Measurements from ENCODE around the gene DPP6. TPM values are rescaled to one million over a fixed set of nuclear protein-coding genes. Genes with fewer than 3 reads are reported as not detected.

DPP6 gene
- total RNA-seq, 1 donor from 2014 or later, result not detected

GRCh38 chr7:154172236-154172635, 120.0 kb downstream of the DPP6 start:
- no peak overlapping the region for H3K27ac ChIP-seq
- intact Hi-C loops (cut with DNase I), result no loop called here
- no peaks in the 10 kb centered on the region for H3K4me1 ChIP-seq
- TF ChIP-seq CTCF (IDR thresholded peaks at IDR 0.05), result no peak
- H3K36me3 ChIP-seq, result no peaks in the 10 kb centered on the region
- no peaks in the 10 kb centered on the region for H3K9me3 ChIP-seq
- no peak for DNase-seq (ENCODE audit: low spot score in 2 of 2)
- no peak overlapping the region for H3K4me3 ChIP-seq
- no peaks in the 10 kb centered on the region for H3K27me3 ChIP-seq

DNA sequence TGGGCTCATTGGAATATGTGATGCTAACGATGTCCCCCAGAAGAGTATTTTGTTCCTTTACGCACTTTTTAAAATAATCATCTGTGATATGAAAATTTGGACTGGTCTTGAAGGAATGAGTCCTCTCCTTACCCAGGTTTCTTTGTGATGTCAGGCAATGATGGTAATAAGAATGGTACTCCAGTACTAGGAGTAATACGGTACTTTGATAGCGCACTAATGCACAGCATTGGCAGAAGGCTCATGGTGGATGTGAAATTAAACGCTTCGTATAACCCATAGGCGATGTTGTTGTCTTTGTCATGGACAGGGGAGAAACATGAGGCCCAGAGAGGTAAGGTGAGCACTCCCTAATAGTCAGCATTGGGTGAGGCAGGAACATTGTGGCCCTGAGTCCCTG, 125.4 kb downstream of the DPP6 start:
- intact Hi-C loops (cut with DNase I), result no loop called here
- no peak for DNase-seq (ENCODE audit: low spot score in 2 of 2)

DNA sequence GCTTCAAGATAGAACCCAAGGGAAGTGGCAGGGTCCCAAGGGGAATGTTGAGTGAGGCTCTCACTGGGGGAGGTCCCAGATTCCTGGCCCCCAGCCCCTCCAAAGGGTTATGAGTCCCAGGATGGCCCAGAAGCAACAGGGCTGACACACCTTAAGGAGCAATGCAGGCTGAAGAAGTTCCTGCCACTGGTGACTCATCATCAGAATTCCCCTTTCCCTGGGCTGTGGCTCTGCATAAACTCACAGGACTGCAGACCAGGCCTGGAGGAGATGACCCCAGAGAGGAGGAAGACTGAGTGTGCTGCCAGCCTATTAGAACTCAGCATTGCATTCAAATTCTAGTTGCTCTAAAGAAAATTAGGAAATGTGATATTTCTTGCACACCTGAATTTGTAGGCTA, 126.7 kb downstream of the DPP6 start:
- Histone ChIP-seq H3K36me3 (no peaks in the 10 kb centered on the region), H3K4me1 (no peaks in the 10 kb centered on the region), H3K27ac (no peak overlapping the region), H3K9me3 (no peaks in the 10 kb centered on the region), H3K4me3 (no peak overlapping the region), H3K27me3 (no peaks in the 10 kb centered on the region)
- TF ChIP-seq CTCF (IDR thresholded peaks at IDR 0.05), result no peak
- DNase-seq (ENCODE audit: low spot score in 2 of 2), result no peak
- intact Hi-C loops (cut with DNase I), result no loop called here

More for the DNA sequence above, 125.4 kb downstream of the DPP6 start:
- Histone ChIP-seq H3K27ac (no peak overlapping the region), H3K9me3 (no peaks in the 10 kb centered on the region), H3K36me3 (no peaks in the 10 kb centered on the region), H3K4me3 (no peak overlapping the region), H3K27me3 (no peaks in the 10 kb centered on the region), H3K4me1 (no peaks in the 10 kb centered on the region)
- TF ChIP-seq CTCF (IDR thresholded peaks at IDR 0.05), result no peak

GRCh38 chr7:154183482-154183881, 131.3 kb downstream of the DPP6 start:
- H3K36me3 ChIP-seq, result no peaks in the 10 kb centered on the region
- no peak for TF ChIP-seq CTCF (IDR thresholded peaks at IDR 0.05)
- no peaks in the 10 kb centered on the region for H3K4me1 ChIP-seq
- H3K9me3 ChIP-seq, result no peaks in the 10 kb centered on the region
- no peak overlapping the region for H3K4me3 ChIP-seq
- no peak for DNase-seq (ENCODE audit: low spot score in 2 of 2)
- H3K27ac ChIP-seq, result no peak overlapping the region
- H3K27me3 ChIP-seq, result no peaks in the 10 kb centered on the region
- intact Hi-C loops (cut with DNase I), result no loop called here

GRCh38 chr7:154183946-154184345, 131.7 kb downstream of the DPP6 start:
- no peaks in the 10 kb centered on the region for H3K4me1 ChIP-seq
- H3K27ac ChIP-seq, result no peak overlapping the region
- DNase-seq (ENCODE audit: low spot score in 2 of 2), result no peak
- no peak overlapping the region for H3K4me3 ChIP-seq
- no peaks in the 10 kb centered on the region for H3K9me3 ChIP-seq
- H3K27me3 ChIP-seq, result no peaks in the 10 kb centered on the region
- intact Hi-C loops (cut with DNase I), result no loop called here
- no peak for TF ChIP-seq CTCF (IDR thresholded peaks at IDR 0.05)
- H3K36me3 ChIP-seq, result no peaks in the 10 kb centered on the region

DNA sequence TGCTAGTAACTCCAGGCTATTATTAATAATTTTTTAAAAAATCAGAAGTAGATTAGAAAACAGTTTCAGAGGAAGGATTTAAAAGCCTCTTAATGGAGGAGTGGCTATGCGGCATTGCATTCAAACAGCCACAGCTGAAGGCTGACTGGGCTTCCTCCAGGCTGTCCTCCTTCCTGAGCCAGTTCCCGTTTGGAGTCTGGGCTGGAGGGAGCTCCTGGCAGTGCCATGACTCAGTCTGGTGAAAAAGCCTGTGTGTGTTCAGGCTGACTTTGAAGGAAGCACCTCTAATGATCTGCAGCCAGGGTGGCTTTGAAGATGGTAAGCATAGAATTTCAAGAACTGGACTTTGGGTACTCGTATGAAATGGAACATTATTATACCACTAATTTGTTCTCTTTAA, 134.6 kb downstream of the DPP6 start:
- Histone ChIP-seq H3K9me3 (no peaks in the 10 kb centered on the region), H3K4me1 (no peaks in the 10 kb centered on the region), H3K4me3 (no peak overlapping the region), H3K36me3 (no peaks in the 10 kb centered on the region), H3K27me3 (no peaks in the 10 kb centered on the region), H3K27ac (no peak overlapping the region)
- TF ChIP-seq CTCF (IDR thresholded peaks at IDR 0.05), result no peak
- no peak for DNase-seq (ENCODE audit: low spot score in 2 of 2)
- intact Hi-C loops (cut with DNase I), result no loop called here
